Smooth muscle cell (in vitro differentiated cells): Measurements from ENCODE around the gene GAL3ST1. TPM values are rescaled to one million over a fixed set of nuclear protein-coding genes. Genes with fewer than 3 reads are reported as not detected.

Experiments
- DNase-seq: peaks from one replicate; lab custom pipeline; 2025; ENCODE audit not compliant: unreplicated experiment; lab: John Stamatoyannopoulos, UW
- H2AFZ ChIP-seq: fragments of 200-600 bp; sonication (generic); 2 replicates; pipeline ENCODE4 v1.6.0; 2016; ENCODE audit warnings: antibody characterized with exemption, low read depth, mild to moderate bottlenecking
- H3F3A ChIP-seq: fragments of 200-600 bp; sonication (generic); 2 replicates; pipeline ENCODE4 v1.6.0; 2017; ENCODE audit warnings: antibody characterized with exemption, low read depth
- H3K27ac ChIP-seq: fragments of 200-600 bp; sonication (generic); 2 replicates; pipeline ENCODE4 v1.5.1; 2016; ENCODE audit warnings: low read depth, mild to moderate bottlenecking
- H3K27me3 ChIP-seq: fragments of 200-600 bp; sonication (generic); 2 replicates; pipeline ENCODE4 v1.6.1; 2016; ENCODE audit warnings: low read depth, mild to moderate bottlenecking
- H3K36me3 ChIP-seq: fragments of 200-600 bp; sonication (generic); 2 replicates; pipeline ENCODE4 v1.5.1; 2016; ENCODE audit warnings: low read depth
- H3K4me1 ChIP-seq: fragments of 200-600 bp; sonication (generic); 2 replicates; pipeline ENCODE4 v1.5.1; 2016; ENCODE audit warnings: low read depth
- H3K4me2 ChIP-seq: fragments of 200-600 bp; sonication (generic); 2 replicates; pipeline ENCODE4 v1.6.0; 2016; ENCODE audit warnings: mild to moderate bottlenecking
- H3K4me3 ChIP-seq: fragments of 200-600 bp; sonication (generic); 2 replicates; pipeline ENCODE4 v1.5.1; 2016; ENCODE audit warnings: mild to moderate bottlenecking
- H3K79me2 ChIP-seq: fragments of 200-600 bp; sonication (generic); 2 replicates; pipeline ENCODE4 v1.6.0; 2016; ENCODE audit warnings: low read depth, mild to moderate bottlenecking
- H3K9ac ChIP-seq: fragments of 200-600 bp; sonication (generic); 2 replicates; pipeline ENCODE4 v1.6.0; 2016; ENCODE audit warnings: low read depth
- H3K9me3 ChIP-seq: fragments of 200-600 bp; sonication (generic); replicated peaks from 2 replicates; pipeline ENCODE4 v1.5.1; 2016; ENCODE audit warnings: low read depth
- H4K20me1 ChIP-seq: fragments of 200-600 bp; sonication (generic); 2 replicates; pipeline ENCODE4 v1.6.0; 2016; ENCODE audit warnings: low read depth
- CTCF ChIP-seq: fragments of 200-600 bp; sonication (generic); IDR thresholded peaks from 2 replicates; pipeline ENCODE4 v1.5.1; 2017; ENCODE audit warnings: borderline replicate concordance, mild to moderate bottlenecking, antibody characterized with exemption; ENCODE audit not compliant: insufficient read depth, poor library complexity, severe bottlenecking
- WGBS: methylation state at CpG from one replicate; pipeline ENCODE4 v1.1.7; 2016; ENCODE audit warnings: low lambda C conversion rate; 5-methylcytosine and 5-hydroxymethylcytosine counted together
- polyA plus RNA-seq: library from polyadenylated mRNA; unstranded; fragments of >200 nt; fragmentation: Nextera tagmentation; extraction: Ambion mirVana; gene quantifications from 2 replicates; pipeline ENCODE4 v1.2.1, GENCODE V29; 2016
- total RNA-seq: library from RNA; depleted of rRNA; stranded (reverse); fragments of >200 nt; gene quantifications from 2 replicates; pipeline ENCODE4 v1.2.3, GENCODE V29; 2014

GAL3ST1 gene
- total and polyA plus RNA-seq, 2 experiments from 2014 or later: 0.78 TPM; not detected in 1

- H3K9me3 ChIP-seq: no peaks in the 10 kb centered on the region
- H3K36me3 ChIP-seq: no peaks in the 10 kb centered on the region
- no peaks in the 10 kb centered on the region for H3F3A ChIP-seq
Observed at GRCh38 chr22:30531651-30532608, 42.5 kb downstream of the GAL3ST1 start.

DNA sequence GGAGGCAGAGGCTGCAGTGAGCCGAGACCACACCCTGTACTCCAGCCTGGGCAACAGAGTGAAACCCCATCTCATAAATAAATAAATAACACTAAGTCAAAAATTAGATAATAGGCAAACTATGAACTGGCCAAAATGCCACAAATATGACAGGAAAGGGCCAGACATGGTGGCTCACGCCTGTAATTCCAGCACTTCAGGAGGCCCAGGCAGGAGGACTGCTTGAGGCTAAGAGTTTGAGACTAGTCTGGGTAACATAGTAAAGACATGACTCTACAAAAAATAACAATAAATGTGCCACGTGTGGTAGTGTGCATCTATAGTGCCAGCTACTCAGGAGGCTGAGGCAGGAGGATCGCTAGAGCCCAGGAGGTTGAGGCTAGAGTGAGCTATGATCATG is 47.8 kb downstream of the GAL3ST1 start:
- no peak for TF ChIP-seq CTCF
- Histone ChIP-seq H3K27ac (no peak overlapping the region), H3K27me3 (peaks cover 3% of the 10 kb centered on the region), H3F3A (no peaks in the 10 kb centered on the region), H3K79me2 (no peaks in the 10 kb centered on the region), H3K4me2 (no peak overlapping the region), H4K20me1 (no peaks in the 10 kb centered on the region), H3K9ac (no peak overlapping the region), H3K4me1 (no peaks in the 10 kb centered on the region), H3K36me3 (no peaks in the 10 kb centered on the region), H3K4me3 (no peak overlapping the region), H3K9me3 (no peaks in the 10 kb centered on the region), H2AFZ (no peak overlapping the region)
- DNase-seq: no peak
- 87% methylated on average over 4 of the region's 4 CpGs for WGBS

More at GRCh38 chr22:30531651-30532608, 42.5 kb downstream of the GAL3ST1 start:
- Histone ChIP-seq H2AFZ (no peak overlapping the region), H3K27me3 (no peaks in the 10 kb centered on the region), H3K79me2 (no peaks in the 10 kb centered on the region), H4K20me1 (no peaks in the 10 kb centered on the region), H3K27ac (no peak overlapping the region), H3K4me2 (no peak overlapping the region), H3K9ac (no peak overlapping the region), H3K4me3 (no peak overlapping the region), H3K4me1 (no peaks in the 10 kb centered on the region)
- 90% methylated on average over 17 of the region's 17 CpGs for WGBS
- no peak for TF ChIP-seq CTCF
- DNase-seq: no peak

DNA sequence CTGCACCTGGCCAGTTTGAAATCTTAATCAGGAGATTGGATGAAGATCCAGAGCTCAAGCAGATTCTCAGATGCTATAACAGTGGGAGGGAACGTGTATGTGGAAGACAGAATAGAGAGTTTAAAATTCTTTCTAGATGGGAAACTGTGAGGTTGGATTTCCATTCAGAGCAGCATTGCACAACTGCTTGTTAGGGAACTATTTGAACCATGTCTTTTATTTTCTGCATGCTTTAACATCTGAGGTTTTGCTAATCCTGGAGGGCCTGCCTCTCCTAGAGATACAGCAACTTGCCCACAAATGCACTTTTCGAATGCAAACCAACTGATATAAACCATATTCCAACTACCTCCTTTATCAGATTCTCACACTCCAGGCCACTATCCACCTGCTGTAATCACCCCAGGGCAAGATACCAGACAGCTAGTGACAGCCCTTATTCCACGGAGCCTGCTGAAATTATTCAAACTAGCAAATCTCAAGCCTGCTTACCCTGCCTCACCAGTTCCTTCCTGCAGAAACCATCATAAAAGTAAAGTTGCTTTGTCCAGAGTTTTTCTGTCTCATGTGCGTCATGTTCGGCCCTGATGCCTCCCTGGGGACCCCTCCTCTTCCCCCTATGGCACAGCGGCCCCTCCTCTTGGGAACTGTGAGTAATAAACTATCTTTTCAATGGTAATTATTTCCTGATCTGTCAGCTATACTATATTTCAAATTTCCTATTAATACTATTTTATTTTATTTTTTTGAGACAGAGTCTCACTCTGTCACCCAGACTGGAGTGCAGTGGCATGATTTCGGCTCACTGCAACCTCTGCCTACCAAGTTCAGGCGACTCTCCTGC is 50.6 kb downstream of the GAL3ST1 start:
- Histone ChIP-seq H3K4me2 (no peak overlapping the region), H3K9me3 (no peaks in the 10 kb centered on the region), H3K27ac (no peak overlapping the region), H3F3A (no peaks in the 10 kb centered on the region), H3K4me1 (no peaks in the 10 kb centered on the region), H3K9ac (no peak overlapping the region), H3K36me3 (no peaks in the 10 kb centered on the region), H2AFZ (no peak overlapping the region), H4K20me1 (no peaks in the 10 kb centered on the region), H3K27me3 (peaks cover 6% of the 10 kb centered on the region), H3K79me2 (no peaks in the 10 kb centered on the region), H3K4me3 (no peak overlapping the region)
- WGBS: 75% methylated on average over 8 of the region's 8 CpGs
- TF ChIP-seq CTCF: no peak
- DNase-seq: no peak
